C4-2B (cell line): ENCODE measurements around the gene TEX261.

Experiments used
- H3K27ac ChIP-seq: fragments of 450-650 bp; 2 replicates; pipeline ENCODE4 v1.5.1; 2017
- ZFX ChIP-seq: fragments of 450-650 bp; IDR thresholded peaks from 2 replicates; pipeline ENCODE4 v1.6.1; 2017
- TF ChIP-seq, protein P1 (sequence below): fragments of 450-650 bp; conservative IDR thresholded peaks from 2 replicates; pipeline ENCODE4 v1.5.1; 2017; ENCODE audit warnings: mild to moderate bottlenecking

TEX261 gene

DNA sequence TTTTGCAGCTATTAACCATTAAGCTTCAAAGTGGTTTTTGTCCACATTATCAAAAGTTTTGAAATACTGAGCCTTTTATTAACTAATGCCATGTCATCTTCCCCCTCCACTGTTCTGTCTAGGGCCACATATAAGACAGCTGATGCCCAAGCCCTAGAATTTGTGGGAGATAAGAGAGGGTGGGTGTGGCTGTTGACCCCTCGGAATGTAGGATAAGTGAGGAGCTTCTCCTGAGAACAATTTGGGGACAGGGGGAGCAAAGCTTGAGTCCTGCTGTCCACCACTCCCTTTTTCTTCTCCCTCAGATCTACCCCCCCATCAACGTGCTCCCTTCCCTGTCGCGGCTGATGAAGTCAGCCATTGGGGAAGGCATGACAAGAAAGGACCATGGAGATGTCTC is 30.5 kb downstream of the TEX261 start:
- TF ChIP-seq ZFX, result no peak
- TF ChIP-seq, protein P1, sequence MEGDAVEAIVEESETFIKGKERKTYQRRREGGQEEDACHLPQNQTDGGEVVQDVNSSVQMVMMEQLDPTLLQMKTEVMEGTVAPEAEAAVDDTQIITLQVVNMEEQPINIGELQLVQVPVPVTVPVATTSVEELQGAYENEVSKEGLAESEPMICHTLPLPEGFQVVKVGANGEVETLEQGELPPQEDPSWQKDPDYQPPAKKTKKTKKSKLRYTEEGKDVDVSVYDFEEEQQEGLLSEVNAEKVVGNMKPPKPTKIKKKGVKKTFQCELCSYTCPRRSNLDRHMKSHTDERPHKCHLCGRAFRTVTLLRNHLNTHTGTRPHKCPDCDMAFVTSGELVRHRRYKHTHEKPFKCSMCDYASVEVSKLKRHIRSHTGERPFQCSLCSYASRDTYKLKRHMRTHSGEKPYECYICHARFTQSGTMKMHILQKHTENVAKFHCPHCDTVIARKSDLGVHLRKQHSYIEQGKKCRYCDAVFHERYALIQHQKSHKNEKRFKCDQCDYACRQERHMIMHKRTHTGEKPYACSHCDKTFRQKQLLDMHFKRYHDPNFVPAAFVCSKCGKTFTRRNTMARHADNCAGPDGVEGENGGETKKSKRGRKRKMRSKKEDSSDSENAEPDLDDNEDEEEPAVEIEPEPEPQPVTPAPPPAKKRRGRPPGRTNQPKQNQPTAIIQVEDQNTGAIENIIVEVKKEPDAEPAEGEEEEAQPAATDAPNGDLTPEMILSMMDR, result no peak
- H3K27ac ChIP-seq, result no peak overlapping the region

DNA sequence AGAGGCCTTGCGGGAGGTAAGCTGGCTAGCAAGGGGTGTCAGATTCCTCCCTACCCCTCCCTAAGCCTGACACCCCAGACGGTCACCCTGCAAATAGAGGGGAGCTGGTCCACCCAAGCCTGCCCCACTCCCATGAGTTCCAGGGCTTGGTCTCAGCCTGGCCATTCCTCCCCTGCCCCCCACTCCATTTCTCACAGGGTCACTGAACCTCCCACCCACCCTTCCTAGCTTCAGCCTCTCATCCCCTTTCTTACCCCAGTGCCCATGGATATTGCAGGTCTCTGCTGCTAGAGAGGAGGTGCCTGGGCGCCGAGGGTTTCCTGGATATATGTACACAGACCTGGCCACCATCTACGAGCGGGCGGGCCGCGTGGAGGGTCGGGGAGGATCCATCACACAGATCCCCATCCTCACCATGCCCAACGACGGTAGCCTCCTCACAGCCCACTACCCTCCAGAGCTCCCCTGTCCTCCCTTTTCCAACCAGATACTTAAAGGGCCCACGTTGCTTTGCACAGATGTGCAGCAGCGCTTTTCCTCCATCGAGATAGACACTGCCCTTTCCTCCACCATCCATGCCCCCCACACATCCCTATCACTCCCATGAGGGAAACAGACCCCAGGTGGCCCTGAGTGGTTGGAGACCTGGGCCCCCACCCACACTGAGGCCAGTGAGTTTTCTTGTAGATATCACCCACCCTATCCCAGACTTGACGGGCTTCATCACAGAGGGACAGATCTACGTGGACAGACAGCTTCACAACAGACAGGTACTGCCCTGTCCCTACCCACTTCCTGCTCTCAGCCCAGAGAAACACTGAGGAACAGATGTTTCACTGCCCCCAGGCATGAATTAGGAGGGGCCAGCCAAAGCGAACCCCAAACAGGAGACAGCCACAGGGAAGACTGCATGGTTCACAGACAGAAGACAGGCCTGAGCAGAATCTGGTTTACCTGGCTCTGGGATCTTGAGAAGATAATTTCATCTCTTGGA is 31.5 kb downstream of the TEX261 start:
- TF ChIP-seq, protein P1, result no peak
- no peak for TF ChIP-seq ZFX
- no peak overlapping the region for H3K27ac ChIP-seq

DNA sequence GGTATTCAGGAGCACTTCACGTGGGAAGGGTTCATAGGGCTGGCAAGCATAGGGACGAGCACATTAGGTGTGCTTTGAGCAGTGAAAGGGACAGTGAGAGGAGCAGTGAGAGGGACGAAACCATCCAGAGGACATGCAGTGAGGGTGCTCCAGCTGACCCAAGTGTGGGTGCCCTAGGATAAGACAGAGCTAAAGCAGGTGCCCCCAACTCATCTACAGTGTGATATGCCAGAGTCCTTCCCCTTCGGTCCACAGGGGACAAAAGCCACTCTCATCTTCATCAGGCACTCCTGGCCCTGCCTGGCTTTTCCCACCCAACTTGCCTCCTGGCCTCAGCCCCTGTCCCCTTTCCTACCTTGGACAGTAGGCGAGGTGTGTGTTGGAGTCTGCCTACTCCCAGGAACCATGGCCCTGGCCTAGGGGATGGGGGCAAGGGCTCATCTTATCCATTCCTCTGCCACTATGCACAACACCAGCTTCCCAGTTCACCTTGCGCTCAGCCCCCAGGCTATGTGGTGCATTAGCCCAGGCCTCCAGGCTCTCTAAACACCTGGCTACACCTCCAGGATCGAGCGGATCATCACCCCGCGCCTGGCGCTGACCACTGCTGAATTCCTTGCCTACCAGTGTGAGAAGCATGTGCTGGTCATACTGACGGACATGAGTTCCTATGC is 32.3 kb downstream of the TEX261 start:
- TF ChIP-seq, protein P1, result no peak
- no peak for TF ChIP-seq ZFX
- no peak overlapping the region for H3K27ac ChIP-seq

DNA sequence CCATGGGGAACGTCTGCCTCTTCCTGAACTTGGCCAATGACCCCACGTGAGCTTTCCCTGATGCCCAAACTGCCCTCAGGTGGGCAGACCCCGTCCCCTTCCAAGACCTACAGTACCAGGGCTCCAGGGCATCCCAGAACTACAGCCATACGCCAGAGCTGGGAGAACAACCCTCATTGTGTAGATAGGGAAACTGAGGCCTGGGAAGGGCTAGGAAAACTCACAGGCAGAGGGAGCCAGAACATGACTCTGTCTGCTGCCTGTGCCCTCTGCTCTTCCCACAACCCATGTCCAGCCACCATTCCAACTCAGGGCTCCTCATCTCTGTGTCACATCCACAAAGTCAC is 33.1 kb downstream of the TEX261 start:
- no peak overlapping the region for H3K27ac ChIP-seq
- TF ChIP-seq ZFX, result no peak
- TF ChIP-seq, protein P1, result no peak

DNA sequence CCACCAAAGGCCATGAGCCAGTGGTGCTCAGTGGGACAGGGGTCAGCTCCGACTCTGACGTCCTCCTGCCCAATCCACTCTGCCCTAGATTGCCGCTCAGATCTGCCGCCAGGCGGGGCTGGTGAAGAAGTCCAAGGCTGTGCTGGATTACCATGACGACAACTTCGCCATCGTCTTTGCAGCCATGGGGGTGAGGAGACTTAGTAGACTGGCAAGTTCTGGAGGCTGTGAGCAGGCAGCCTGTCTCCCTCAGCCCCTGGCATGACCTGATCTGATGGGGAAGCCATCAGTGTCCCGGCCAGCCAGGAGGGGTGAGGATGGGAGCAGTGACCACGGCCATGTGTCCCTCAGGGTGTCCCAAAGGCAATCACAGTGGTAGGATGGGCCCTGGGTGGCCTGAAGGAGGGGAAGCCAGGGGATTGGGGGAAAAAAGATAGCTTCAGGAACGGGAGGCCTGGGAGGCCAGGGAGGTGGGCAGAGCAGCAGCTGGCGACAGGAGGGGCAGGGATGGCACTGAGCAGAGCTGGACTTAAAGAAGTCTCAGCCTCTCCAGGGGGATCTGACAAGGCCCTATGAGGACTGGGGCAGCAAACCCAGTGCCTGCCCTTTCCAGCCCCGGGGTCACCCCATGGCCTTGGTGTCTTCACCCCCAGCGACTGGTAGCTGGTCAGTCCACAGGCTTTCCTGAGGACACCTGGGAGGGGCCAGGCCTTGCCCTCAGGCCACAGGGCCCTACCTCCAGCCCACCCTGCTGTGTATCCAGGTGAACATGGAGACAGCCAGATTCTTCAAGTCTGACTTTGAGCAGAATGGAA is 33.6 kb downstream of the TEX261 start:
- no peak overlapping the region for H3K27ac ChIP-seq
- TF ChIP-seq, protein P1, result no peak
- TF ChIP-seq ZFX, result no peak

DNA sequence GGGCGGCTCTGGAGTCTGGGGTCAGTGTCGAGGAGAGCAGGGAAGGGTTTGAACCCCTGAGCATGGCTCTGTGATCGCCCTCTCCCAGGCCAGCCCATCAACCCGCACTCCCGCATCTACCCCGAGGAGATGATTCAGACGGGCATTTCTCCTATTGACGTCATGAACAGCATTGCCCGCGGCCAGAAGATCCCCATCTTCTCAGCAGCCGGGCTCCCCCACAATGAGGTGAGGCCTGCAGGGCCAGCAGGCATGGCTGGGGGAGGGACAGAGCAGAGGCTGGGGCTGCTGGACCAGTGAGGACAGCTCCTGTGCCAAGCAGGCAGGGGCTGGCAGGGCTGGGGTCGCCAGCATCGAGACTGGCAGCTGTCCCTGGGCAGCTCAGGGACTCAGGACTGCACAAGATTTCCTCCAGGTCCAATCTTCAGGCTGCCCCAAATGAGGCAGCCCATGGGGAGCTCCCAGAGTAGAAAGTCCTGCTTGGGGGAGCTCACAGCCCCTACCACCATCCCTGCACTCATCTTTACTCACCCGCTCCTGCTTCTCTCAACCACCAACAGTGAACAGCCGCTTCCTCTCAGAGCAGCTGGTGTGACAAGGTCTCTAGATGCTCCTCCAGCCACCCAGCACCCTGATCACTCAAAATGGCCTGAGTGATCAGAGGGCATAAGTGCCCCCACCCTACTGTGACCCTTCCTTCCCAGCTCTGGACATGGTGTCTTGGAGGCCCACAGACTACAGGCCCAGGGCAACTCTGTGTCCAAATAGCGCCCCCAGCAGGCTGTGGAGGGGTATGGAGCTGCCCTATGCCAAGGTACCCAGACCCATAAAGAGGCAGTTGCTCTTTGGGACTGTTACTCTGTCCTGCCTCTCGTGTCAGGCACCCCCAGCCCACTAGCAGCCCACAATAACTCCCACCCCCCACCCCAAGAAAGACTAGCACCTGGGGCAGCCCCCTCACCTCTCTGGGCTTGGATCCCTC is 34.5 kb downstream of the TEX261 start:
- TF ChIP-seq, protein P1, result no peak; the same call in 1 of the 2 replicates
- no peak for TF ChIP-seq ZFX

More for the DNA sequence above, 34.5 kb downstream of the TEX261 start:
- no peak overlapping the region for H3K27ac ChIP-seq
